Endometrial microvascular endothelial cells (primary cell): ENCODE measurements around the gene HCFC1. TPM values are rescaled to one million over a fixed set of nuclear protein-coding genes. Genes with fewer than 3 reads are reported as not detected.
"Not testable (repeated sequence)": the region's sequence is repeated elsewhere in the genome, so short reads cannot be mapped to it uniquely, and the experiment has no call there.

Experiments
- in situ Hi-C: cut with HindIII; loops from 2 replicates; pipeline ENCODE4 v1.10.0; 2017; ENCODE audit warnings: low sequenced_read_pairs, low pct_unique_long_range_greater_than_20kb; ENCODE audit errors: inconsistent ontology term
- total RNA-seq: library from RNA; depleted of rRNA; stranded (reverse); fragments of >200 nt; gene quantifications from one replicate; pipeline ENCODE4 v1.2.3, GENCODE V29; 2015; ENCODE audit errors: inconsistent ontology term

Gene HCFC1
- total RNA-seq, 1 donor from 2014 or later: 44.8 TPM

- in situ Hi-C loops: no loop called here
Measured at GRCh38 chrX:153981771-153982533, 10.3 kb upstream of the HCFC1 start.

- in situ Hi-C loops: no loop called here
Measured at GRCh38 chrX:153981231-153981630, 9.6 kb upstream of the HCFC1 start.

GRCh38 chrX:153980394-153980793, 8.8 kb upstream of the HCFC1 start:
- in situ Hi-C loops: not testable (repeated sequence)

DNA sequence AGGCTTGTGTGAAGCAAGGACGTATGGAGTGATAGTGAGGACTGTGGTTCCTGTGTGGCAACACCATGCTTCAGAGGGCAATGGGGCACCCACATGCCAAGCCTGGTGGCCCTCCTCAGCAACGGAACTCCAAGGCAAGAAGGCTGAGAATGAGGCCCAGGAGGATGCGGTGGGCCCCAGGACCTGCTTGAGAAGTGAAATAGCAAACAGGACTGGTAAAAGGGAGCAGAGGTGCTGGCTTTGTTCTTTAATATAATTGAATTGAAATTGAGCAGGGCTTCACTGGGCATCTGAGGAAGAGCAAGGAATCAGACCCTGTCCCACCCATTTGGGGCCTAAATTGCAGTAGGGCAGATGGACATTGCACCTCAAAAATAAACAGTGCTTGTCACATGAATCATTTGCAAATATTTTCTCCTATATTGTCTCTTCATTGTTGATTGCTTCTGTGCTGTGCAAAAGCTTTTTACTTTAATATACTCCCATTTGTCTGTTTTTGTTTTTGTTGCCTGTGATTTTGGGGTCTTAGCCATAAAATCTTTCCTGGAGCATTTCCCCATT, 3.2 kb upstream of the HCFC1 start:
- in situ Hi-C loops: no loop called here

GRCh38 chrX:153974003-153974725, 2.5 kb upstream of the HCFC1 start:
- in situ Hi-C loops: no loop called here

DNA sequence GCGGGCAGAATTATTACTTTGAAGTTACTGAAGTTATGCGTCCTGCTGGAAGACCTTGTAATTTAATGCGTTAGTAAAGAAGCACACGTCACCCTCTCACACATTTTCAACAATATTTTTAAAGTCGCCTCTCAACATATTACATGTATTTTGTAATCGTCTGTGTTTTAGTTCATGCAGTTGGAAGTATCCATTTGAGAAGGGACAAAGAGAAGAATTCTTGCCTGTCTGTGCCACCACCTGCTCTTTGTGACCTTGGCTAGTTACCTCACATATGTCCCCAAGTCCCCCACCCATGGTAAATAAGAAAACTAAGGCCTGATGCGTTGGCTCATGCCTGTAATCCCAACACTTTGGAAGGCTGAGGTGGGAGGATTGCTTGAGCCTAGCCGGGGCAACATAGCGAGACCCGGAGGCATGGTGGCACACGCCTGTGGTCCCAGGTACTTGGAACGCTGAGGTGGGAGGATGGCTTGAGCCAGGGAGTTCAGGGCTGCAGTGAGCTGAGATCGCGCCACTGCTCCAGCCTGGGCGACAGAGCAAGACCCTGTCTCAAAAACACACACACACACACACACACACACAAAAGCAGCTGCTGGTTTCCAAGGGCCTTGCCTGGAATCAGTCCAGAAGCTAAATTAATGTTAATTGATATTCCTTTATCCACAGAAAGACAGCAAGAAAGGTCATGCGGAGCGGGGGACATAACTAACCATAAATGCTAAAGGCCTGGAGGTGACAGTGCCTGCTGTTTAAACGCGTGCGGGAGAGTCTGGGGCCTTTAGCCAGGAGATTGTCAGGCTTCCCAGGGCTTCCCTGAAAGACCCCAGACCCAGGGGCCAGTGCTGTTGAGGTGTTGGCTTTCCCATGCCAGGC, 1.7 kb upstream of the HCFC1 start:
- in situ Hi-C loops: no loop called here

DNA sequence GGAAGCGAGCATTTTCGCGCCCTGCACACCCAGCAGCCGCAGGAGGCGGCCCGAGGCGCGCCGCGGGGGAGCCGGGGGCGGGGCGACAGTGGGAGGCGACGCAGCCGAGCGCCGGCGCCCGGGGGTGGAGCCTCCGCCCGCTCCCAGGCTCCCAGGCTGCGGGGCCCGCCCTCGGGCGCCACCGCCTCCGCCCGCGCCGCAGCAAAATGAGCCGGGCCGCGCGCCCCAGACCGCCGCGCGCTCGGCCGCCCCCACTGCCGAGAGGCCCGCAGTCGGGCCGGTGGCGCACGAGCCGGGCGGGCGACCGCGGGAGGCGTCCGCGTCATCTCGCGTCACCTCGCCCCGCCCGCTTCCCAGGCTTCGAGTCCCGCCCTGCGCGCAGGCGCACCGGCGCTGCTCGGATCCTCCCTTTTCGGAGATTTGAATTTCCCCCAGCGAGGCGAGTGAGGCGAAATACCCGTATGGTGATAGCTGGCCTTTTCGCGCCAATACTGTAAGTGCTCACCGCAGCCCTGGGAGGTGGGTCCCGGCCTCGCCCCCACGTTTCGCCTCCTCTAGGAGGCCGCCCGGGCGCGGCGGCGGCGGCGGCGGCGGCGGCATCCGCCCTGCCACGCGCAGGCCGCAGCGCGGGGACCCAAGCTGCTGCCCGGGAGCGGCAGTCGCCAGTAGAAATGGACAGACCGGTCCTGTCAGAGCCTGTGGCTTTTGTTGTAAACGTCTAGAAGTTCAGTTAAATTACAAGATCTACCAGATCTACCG, 929 bp upstream of the HCFC1 start, which contains the start of gene TMEM187:
TMEM187 (plus strand) TSS at position 387 of the 759 bp plus-strand sequence. CDS start 9,309 bp downstream, outside the sequence.
- in situ Hi-C loops: no loop called here

DNA sequence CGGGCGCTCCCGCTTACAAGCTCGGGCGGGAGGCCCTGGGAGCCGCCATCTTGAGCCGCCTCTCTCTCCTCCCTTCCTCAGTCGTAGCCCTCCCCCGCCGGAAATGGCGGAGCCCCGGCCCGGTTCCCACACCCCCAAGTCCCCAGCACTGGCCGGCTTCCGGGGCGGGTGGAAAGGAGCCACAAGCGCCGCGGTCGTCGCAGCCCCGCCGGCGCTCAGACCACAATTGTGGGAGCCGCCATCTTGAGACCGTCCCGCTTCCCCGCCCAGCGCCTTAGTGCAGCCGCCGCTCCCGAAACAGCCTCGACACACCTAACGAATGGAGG, 531 bp downstream of the HCFC1 start:
- in situ Hi-C loops: no loop called here

- in situ Hi-C loops: no loop called here
Measured at GRCh38 chrX:153970357-153971123, 1.1 kb downstream of the HCFC1 start.

- in situ Hi-C loops: no loop called here
Measured at GRCh38 chrX:153969904-153970356, 1.7 kb downstream of the HCFC1 start.

GRCh38 chrX:153969125-153969903, 2.3 kb downstream of the HCFC1 start:
- in situ Hi-C loops: no loop called here

DNA sequence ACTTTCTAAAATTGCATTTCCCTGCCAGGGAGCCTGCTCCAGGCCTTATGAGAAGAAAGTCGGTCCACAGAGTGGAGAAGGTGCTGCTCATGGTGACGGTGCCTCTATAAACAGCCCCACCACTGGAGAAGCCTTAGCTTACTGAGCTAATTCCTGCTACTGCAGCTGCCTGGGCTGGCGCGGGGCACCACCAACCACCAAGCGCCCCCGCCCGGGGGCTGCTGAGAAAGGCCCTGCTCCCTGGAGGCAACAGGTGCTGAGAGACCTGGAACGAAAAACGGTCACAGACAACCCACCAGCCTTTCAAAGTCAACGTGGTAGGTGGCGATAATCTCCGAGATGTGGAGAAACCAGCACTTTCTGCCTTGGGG, 2.9 kb downstream of the HCFC1 start:
- in situ Hi-C loops: no loop called here

DNA sequence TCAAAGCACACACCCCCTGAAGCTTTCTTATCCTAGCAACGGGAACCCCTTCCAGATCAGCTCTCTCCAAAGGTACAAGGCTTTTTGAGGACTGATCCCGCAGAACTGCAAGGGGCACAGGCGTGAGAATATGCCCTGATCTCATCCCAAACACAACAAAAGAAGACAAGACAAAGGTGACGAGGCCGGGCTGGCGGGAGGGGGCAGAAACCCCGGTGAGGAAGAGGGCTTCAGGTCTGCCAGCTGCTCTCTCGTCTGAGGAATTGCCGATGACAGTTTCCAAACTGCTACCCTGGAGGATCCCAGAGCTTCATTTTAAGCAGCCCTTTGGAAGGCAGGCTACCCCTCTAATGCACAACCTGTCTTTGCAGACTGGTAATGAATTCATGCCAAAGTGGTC, 3.4 kb downstream of the HCFC1 start:
- in situ Hi-C loops: no loop called here

GRCh38 chrX:153967536-153968224, 3.9 kb downstream of the HCFC1 start:
- in situ Hi-C loops: no loop called here

DNA sequence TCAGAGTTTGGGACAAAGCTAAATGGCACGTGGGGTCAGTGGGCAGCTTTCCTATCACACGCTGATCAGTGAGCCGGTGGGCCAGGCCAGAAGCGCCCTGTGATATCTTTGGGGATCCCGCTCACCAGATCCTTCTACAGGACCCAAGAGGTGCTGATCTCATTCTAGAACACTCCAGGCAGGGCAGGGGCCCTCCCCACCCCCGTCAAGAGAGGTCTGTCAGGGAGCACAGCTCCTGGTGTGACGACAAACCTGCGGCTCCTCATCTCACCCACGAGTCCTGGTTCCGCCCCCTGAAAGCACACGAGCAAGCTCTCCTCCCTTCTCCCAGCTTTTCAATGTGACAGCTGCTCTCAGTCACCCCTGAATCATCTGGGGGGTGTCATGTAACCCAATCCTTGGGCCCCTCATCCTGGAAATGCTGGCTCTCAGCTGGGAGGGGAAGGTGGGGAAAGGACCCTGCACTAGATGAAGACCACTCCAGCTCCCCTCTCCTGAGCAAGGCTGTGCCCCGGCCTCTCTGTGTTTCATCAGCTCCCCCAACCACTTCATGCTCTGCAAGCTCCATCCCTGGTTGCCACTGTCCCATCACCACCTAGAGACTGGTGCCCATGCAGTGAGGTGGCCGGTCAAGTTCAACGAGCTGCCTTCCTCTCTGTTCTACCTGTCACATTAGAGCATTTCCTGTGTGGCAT, 4.6 kb downstream of the HCFC1 start:
- in situ Hi-C loops: no loop called here

DNA sequence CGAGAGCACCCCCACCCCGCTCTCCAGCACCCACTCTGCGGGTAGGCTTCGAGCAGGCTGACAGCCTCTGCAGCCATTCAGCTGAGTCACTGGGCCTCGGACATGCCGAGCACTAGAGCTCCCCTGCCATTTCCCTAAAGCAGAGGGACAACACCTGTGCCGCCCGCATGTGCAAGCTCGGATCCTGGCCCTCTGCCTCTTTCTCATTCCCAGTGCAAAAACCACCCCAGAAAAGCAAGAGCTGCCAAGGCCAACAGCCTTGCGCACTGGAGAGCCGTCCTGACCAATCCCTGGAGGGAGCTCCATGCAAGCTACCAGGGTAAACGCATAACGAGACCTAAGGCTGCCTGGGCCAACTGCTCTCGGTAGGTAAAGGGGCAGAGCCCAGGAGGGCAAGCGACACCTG, 5.3 kb downstream of the HCFC1 start:
- in situ Hi-C loops: no loop called here
